Neural progenitor cell (in vitro differentiated cells): ENCODE measurements around the gene C15orf40.

Experiments used
- EZH2 ChIP-seq: fragments of 200-600 bp; sonication (generic); IDR thresholded peaks from 2 replicates; pipeline ENCODE4 v1.6.1; 2017; ENCODE audit warnings: antibody characterized with exemption, mild to moderate bottlenecking, moderate library complexity
- EZH2phosphoT487 ChIP-seq: fragments of 200-600 bp; sonication (generic); IDR thresholded peaks from 2 replicates; pipeline ENCODE4 v1.6.1; 2017; ENCODE audit warnings: antibody characterized with exemption
- TF ChIP-seq, protein P1 (sequence below): fragments of 200-600 bp; sonication (generic); IDR thresholded peaks from 2 replicates; pipeline ENCODE4 v1.5.1; 2017; ENCODE audit warnings: antibody characterized with exemption, mild to moderate bottlenecking

DNA sequence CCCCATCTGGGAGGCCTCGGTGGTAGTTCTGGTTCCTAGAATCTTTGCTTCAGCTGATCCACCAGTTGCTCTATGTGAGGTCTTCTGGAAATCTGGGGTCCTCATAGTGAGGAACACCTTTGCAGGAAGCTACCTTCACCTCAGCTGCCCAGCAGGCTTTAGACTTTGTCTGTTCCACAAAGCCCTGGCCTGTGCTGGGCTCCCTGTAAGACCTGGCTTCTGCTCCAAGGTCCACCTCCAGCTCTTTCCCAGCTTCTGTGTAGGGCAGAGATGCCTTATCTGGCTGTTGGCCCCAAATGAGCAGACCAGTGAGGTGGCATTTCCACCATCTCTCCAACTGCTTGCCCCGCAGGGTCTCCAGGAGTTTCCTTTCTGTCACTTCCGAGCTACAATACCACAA is 50.7 kb downstream of the C15orf40 start:
- TF ChIP-seq, protein P1, sequence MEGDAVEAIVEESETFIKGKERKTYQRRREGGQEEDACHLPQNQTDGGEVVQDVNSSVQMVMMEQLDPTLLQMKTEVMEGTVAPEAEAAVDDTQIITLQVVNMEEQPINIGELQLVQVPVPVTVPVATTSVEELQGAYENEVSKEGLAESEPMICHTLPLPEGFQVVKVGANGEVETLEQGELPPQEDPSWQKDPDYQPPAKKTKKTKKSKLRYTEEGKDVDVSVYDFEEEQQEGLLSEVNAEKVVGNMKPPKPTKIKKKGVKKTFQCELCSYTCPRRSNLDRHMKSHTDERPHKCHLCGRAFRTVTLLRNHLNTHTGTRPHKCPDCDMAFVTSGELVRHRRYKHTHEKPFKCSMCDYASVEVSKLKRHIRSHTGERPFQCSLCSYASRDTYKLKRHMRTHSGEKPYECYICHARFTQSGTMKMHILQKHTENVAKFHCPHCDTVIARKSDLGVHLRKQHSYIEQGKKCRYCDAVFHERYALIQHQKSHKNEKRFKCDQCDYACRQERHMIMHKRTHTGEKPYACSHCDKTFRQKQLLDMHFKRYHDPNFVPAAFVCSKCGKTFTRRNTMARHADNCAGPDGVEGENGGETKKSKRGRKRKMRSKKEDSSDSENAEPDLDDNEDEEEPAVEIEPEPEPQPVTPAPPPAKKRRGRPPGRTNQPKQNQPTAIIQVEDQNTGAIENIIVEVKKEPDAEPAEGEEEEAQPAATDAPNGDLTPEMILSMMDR: no peak
- TF ChIP-seq EZH2 (no peak), EZH2phosphoT487 (no peak)
